Measurements from ENCODE around the gene ZNF107.

DNA sequence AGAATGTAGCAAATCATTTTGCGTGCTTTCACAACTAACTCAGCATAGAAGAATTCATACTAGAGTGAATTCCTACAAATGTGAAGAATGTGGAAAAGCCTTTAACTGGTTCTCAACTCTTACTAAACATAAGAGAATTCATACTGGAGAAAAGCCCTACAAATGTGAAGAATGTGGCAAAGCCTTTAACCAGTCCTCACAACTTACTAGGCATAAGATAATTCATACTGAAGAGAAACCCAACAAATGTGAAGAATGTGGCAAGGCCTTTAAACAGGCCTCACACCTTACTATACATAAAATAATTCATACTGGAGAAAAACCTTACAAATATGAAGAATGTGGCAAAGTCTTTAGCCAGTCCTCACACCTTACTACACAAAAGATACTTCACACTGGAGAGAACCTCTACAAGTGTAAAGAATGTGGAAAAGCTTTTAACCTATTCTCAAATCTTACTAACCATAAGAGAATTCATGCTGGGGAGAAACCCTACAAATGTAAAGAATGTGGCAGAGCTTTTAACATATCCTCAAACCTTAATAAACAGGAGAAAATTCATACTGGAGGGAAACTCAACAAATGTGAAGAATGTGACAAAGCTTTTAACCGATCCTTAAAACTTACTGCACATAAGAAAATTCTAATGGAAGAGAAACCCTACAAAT lies 40.8 kb downstream of the ZNF107 start:
- TF ChIP-seq BHLHE40 (IDR thresholded peaks at IDR 0.05; ENCODE audit: borderline replicate concordance) (no peak), NFRKB (IDR thresholded peaks at IDR 0.05) (no peak), SUZ12 (IDR thresholded peaks at IDR 0.05) (no peak), FOXA1 (IDR thresholded peaks at IDR 0.05) (no peak)
